Urinary bladder (tissue), 4 donors: ENCODE data around the gene HOXA4. TPM values are rescaled to one million over a fixed set of nuclear protein-coding genes. Genes with fewer than 3 reads are reported as not detected.
A peak's percentile ranks its signal among the peaks of the same experiment; 100 is the strongest.

Experiments
- DNase-seq: peaks from one replicate; pipeline ENCODE4 v3.0.0-alpha.2; 2015; ENCODE audit errors: extremely low spot score
- H3K27ac ChIP-seq: one replicate; pipeline ENCODE4 v1.5.1; 2013; ENCODE audit warnings: low read depth, mild to moderate bottlenecking, moderate library complexity
- H3K36me3 ChIP-seq: one replicate; pipeline ENCODE4 v1.6.1; 2013; ENCODE audit warnings: mild to moderate bottlenecking, moderate library complexity; ENCODE audit not compliant: insufficient read depth
- H3K4me1 ChIP-seq: one replicate; pipeline ENCODE4 v1.6.1; 2013; ENCODE audit warnings: mild to moderate bottlenecking, moderate library complexity; ENCODE audit not compliant: insufficient read depth
- H3K4me3 ChIP-seq: one replicate; pipeline ENCODE4 v1.5.1; 2013; ENCODE audit warnings: low read depth, low read length
- WGBS: extraction: QIAGEN DNeasy Blood & Tissue Kit; methylation state at CpG from one replicate; pipeline ENCODE4 v1.1.7; 2013; 5-methylcytosine and 5-hydroxymethylcytosine counted together
- polyA plus RNA-seq: library from polyadenylated mRNA; stranded (reverse); fragments of 200-250 nt; gene quantifications from one replicate; pipeline ENCODE4 v1.2.3, GENCODE V29; 2013
- total RNA-seq: library from RNA; depleted of rRNA; stranded (reverse); fragments of >200 nt; gene quantifications from one replicate; pipeline ENCODE4 v1.2.3, GENCODE V29; 2014
- donor health status: healthy with polysubstance abuse.
- donor health status: healthy.

The HOXA4 gene
- total and polyA plus RNA-seq, 2 donors, result 1.0 to 6.0 TPM

GRCh38 chr7:27141923-27142579 lies 11.5 kb upstream of the HOXA4 start:
- Histone ChIP-seq H3K27ac (peak overlapping the region; percentile 55), H3K4me1 (no peaks in the 10 kb centered on the region), H3K4me3 (peak overlapping the region; percentile 41), H3K36me3 (peaks cover 3% of the 10 kb centered on the region)
- DNase-seq, result no peak
- 75% methylated on average over 30 of the region's 30 CpGs for WGBS

GRCh38 chr7:27141137-27141922 lies 10.8 kb upstream of the HOXA4 start:
- no peak for DNase-seq
- H3K27ac ChIP-seq, result no peak overlapping the region
- WGBS, result 88% methylated on average over 18 of the region's 18 CpGs
- H3K36me3 ChIP-seq, result peaks cover 3% of the 10 kb centered on the region
- no peaks in the 10 kb centered on the region for H3K4me1 ChIP-seq
- H3K4me3 ChIP-seq, result peak overlapping the region; percentile 41

- H3K27ac ChIP-seq, result peak overlapping the region; percentile 69
- no peaks in the 10 kb centered on the region for H3K4me1 ChIP-seq
- peaks cover 3% of the 10 kb centered on the region for H3K36me3 ChIP-seq
- H3K4me3 ChIP-seq, result no peak overlapping the region
- no peak for DNase-seq
- 82% methylated on average over 15 of the region's 15 CpGs for WGBS
Observed at GRCh38 chr7:27140126-27140857, 9.7 kb upstream of the HOXA4 start.

DNA sequence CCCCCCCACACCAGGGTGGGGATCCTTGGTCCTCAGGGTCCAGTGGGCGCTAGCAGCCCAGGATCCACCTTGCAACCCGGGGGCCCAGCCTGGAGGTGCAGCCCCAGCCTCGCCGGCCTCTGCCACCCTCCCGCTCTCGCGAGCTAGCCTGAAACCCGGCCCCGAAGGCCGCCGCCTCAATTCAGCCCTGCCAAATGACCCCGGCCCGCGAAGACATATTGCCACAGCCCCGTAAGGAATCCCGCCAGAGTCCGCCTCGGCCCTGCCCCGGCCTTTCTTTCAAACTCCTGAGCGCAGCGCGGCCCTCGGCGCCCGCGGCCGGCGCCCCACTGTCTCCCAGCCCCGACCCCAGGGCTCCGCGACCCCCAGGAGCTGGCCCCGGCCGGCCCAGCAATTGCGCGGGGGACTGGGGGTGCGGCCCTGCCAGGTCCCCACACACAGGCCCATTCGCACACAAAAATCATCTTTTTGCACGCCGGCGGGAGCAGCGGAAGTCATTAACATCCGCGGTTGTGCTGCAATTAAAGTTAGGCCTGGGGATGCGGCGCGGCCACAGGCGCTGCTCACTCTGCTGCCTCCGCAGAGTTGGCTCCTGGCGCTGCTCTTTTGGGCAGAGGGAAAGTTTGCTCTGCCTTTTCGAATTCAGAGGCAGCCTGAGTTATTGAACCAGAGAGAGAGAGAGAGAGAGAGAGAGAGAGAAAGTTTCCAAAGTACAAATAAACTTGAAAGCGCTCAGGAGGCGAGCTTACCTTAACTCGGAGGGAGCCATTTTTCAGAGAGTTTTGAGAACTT lies 9.0 kb upstream of the HOXA4 start:
- Histone ChIP-seq H3K4me3 (peak overlapping the region; percentile 18), H3K27ac (peak overlapping the region; percentile 69), H3K4me1 (no peaks in the 10 kb centered on the region), H3K36me3 (peaks cover 3% of the 10 kb centered on the region)
- DNase-seq, result no peak
- 75% methylated on average over 53 of the region's 53 CpGs for WGBS

- H3K27ac ChIP-seq, result peak overlapping the region; percentile 69
Observed at GRCh38 chr7:27138985-27139333, 8.4 kb upstream of the HOXA4 start.

DNA sequence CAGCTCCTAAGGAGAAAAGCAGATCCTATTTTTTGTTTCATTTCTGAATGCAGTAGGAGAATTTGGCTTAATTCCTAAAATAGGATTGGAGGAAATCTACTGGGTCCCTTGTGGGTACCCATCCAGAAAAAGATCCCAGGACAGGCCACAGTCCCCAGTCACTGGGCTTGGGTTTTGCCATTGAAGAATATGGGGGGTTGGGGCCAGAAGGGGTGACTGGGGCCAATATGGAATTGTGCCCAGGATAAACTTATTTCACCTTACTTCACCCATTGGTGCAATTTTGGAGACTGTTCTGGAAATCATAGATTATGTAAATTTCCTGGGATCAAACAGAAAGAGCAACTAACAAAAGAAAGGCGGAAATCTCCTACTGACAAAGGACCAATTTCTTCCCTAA lies 7.9 kb upstream of the HOXA4 start:
- peak overlapping the region; percentile 53 for H3K27ac ChIP-seq
- WGBS, result 92% methylated on average over 1 of the region's 1 CpG
- H3K4me3 ChIP-seq, result no peak overlapping the region
- H3K36me3 ChIP-seq, result peaks cover 3% of the 10 kb centered on the region
- no peaks in the 10 kb centered on the region for H3K4me1 ChIP-seq
- DNase-seq, result no peak

More at GRCh38 chr7:27138985-27139333, 8.4 kb upstream of the HOXA4 start:
- Histone ChIP-seq H3K4me1 (no peaks in the 10 kb centered on the region), H3K36me3 (peaks cover 3% of the 10 kb centered on the region), H3K4me3 (peak overlapping the region; percentile 18)
- no peak for DNase-seq
- WGBS, result 76% methylated on average over 11 of the region's 11 CpGs

DNA sequence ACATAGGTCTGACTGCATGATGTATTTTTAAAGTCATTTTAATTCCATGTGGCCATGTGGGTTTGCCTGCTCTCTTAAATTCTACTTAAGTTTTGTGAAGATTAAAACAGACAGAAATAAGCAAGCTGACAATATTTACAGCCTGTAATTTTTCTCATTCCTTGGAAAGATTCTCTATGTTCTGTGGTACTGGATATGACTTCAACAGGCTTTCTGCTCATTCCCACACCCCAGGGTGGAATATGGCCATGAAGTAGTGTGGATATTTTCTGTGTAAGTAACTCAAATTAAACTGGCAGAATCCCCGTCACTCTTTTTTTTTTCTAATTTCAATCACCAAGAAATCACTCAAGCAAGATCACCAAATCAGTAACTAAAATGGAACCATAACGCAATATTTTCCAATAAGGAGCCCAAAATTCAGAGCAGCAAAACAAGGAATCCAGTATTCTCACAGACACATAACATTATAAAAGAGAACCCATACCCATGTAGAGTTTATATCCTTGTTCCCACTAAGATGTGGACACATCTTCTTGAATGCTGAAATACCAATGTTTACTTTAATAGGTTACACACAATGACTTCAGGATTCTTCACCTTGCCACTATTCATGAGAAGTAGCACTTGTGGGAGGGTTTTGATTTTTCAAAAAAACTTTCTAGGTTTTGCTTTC lies 7.2 kb upstream of the HOXA4 start:
- no peak overlapping the region for H3K27ac ChIP-seq
- WGBS, result 82% methylated on average over 2 of the region's 2 CpGs

DNA sequence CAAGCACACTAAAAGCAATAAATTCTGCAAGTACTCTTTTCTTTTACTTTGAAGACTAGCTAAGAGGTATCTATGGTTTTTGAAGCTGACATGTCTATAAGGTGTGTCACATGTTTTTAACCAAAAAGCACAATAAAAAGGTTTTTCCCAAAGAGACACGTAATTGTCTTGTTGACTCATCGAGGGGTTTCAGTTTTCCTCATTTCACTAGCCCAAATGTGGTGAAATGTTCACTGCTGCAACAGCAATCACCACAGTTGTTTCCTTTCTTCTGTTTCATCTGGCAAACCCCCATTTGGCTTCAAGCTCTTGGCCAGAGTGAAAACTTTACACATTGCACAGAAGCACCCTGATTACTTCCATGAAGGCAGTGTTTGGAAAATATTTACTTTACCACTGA lies 3.8 kb upstream of the HOXA4 start:
- peaks cover 3% of the 10 kb centered on the region for H3K4me1 ChIP-seq
- no peak overlapping the region for H3K4me3 ChIP-seq
- H3K27ac ChIP-seq, result no peak overlapping the region
- H3K36me3 ChIP-seq, result no peaks in the 10 kb centered on the region
- 35% methylated on average over 2 of the region's 2 CpGs for WGBS
- no peak for DNase-seq

More for the DNA sequence above, 7.2 kb upstream of the HOXA4 start:
- Histone ChIP-seq H3K36me3 (no peaks in the 10 kb centered on the region), H3K4me1 (no peaks in the 10 kb centered on the region), H3K4me3 (no peak overlapping the region)
- no peak for DNase-seq

DNA sequence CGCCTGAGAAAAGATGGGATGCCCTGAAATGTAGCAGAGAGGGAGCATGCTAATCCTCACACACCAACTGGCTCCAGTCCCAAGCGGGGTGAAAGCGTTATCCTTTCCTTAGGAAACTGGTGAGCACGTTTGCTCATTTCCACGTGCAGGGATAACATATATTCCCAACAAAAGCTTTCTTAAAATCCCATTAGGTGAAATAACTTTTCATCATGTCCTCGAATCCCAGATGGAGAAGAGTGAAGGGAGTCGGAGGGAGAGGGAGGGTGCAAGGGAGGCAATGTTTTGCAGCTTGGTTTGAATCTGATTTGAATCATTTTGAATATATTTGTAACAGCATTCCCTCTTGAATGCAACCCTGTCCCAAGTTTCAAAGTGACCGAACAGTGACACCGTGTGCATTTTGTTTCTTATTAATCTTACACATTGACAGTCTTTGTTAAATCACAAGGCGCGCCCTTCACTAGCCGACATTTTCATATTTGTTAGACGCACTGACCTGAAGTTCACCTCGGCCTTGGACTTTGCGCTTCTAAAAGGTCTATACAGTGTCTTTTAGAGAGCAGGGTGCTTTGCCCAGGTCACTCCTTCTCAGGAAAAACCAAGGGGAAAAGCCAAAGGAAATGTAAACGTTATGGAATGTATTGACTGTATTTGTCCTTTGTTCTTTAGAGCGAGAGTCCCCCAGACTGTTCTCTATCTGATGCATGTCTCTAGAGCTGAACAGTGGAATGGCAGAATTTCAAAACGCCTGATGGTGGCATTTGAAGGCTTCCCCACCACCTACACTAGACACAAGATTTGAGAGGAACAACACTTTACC lies 3.1 kb upstream of the HOXA4 start:
- Histone ChIP-seq H3K36me3 (no peaks in the 10 kb centered on the region), H3K4me3 (no peak overlapping the region), H3K27ac (no peak overlapping the region), H3K4me1 (peaks cover 3% of the 10 kb centered on the region)
- DNase-seq, result no peak
- 66% methylated on average over 18 of the region's 18 CpGs for WGBS

- peaks cover 3% of the 10 kb centered on the region for H3K4me1 ChIP-seq
- H3K36me3 ChIP-seq, result no peaks in the 10 kb centered on the region
- H3K4me3 ChIP-seq, result no peak overlapping the region
- no peak overlapping the region for H3K27ac ChIP-seq
- DNase-seq, result no peak
- WGBS, result 40% methylated on average over 6 of the region's 6 CpGs
Observed at GRCh38 chr7:27132978-27133377, 2.4 kb upstream of the HOXA4 start.

DNA sequence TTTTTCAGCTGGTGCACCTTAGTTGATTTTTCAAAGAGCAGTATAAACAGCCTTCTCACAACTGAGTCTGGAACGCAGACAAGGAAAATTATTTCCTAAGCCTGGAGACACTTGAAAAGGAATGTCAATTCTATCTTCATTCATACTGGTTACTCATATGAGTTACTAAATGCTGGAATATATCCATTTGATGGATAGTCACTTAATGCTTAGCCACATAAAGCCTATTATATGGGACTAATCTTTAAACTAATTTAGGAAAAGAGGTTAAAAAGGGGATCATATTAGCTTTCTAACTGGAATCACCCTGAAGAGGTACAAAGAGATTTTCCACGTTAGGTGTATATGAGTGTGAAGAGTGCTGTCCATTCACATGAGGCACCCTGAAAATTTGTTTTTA lies 1.7 kb upstream of the HOXA4 start:
- Histone ChIP-seq H3K36me3 (no peaks in the 10 kb centered on the region), H3K27ac (no peak overlapping the region), H3K4me3 (no peak overlapping the region), H3K4me1 (peaks cover 3% of the 10 kb centered on the region)
- 79% methylated on average over 2 of the region's 2 CpGs for WGBS
- DNase-seq, result no peak

DNA sequence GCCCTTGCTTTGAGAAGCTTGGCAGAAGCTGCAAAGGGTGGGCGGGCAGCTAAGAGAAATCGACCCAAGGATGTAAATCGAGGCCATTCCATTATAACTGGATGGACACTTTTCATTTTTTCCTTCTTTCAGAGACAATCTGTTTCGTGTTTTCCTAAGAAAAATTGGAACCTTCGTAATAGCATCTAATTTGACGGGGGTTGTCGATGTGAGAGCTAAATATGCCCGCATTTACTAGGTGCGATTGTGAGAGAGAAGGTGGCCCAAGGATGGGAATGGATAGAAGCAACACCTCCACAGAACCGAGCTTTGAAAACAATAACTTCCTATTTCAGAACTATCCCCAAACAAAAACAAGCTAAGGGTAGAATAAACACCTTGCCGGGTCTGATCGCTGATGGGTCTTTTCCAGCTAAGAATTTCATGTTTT lies 848 bp upstream of the HOXA4 start:
- peak overlapping the region; percentile 89 for H3K4me3 ChIP-seq
- WGBS, result 49% methylated on average over 12 of the region's 12 CpGs

More for the DNA sequence above, 848 bp upstream of the HOXA4 start:
- Histone ChIP-seq H3K4me1 (peaks cover 3% of the 10 kb centered on the region), H3K27ac (no peak overlapping the region), H3K36me3 (no peaks in the 10 kb centered on the region)
- no peak for DNase-seq
